Measurements from ENCODE around the gene PHAF1. TPM values are rescaled to one million over a fixed set of nuclear protein-coding genes. Genes with fewer than 3 reads are reported as not detected.

PHAF1 gene
- total and polyA plus RNA-seq, 9 of the 15 experiments (the other 6 are each of a cell fraction or from before 2014, with no cell fraction given): 5.1 to 25.4 (median 13.8) TPM

DNA sequence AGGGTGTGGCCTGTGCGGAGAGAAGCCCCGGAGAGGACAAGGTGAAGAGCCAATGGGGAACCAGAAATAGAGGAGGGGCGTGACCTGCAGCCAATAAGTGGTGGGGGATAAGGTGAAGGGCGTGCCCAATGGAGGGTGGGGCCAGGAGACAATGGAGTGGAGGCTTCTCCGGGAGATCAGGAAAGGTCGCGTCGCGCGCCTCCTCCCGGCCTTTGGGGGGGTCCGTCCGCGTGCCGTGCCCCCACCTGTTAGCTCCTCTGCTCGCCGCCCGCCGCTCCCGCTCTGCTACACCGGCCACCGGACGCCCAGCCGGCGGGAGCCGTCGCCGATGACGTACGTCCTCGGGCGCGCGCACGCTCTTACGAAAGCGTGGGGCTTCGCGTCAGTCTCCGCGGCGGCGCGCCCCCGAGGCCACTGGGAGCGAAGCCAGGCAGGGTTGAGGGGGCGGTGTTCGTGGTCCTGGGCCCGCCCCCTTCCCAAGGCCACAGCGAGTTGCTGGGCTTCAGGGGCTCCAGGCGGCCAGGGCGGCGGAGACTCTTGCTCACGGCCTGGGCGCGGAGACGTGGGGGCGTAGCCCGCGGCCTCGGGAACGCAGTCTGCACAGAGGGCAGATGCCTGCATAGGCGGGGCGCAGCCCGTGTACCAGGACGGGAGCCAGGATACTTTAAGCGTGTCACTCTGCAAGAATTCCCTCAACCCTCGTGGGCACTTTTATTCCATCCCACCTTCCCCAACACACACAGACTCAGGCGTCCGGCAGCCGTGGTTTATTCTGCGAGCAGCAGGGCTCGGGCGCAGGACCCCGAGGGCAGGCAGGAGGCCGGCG is 74.1 kb downstream of the PHAF1 start, which contains the start of gene MATCAP1 (continued):
- TF ChIP-seq, protein P1, sequence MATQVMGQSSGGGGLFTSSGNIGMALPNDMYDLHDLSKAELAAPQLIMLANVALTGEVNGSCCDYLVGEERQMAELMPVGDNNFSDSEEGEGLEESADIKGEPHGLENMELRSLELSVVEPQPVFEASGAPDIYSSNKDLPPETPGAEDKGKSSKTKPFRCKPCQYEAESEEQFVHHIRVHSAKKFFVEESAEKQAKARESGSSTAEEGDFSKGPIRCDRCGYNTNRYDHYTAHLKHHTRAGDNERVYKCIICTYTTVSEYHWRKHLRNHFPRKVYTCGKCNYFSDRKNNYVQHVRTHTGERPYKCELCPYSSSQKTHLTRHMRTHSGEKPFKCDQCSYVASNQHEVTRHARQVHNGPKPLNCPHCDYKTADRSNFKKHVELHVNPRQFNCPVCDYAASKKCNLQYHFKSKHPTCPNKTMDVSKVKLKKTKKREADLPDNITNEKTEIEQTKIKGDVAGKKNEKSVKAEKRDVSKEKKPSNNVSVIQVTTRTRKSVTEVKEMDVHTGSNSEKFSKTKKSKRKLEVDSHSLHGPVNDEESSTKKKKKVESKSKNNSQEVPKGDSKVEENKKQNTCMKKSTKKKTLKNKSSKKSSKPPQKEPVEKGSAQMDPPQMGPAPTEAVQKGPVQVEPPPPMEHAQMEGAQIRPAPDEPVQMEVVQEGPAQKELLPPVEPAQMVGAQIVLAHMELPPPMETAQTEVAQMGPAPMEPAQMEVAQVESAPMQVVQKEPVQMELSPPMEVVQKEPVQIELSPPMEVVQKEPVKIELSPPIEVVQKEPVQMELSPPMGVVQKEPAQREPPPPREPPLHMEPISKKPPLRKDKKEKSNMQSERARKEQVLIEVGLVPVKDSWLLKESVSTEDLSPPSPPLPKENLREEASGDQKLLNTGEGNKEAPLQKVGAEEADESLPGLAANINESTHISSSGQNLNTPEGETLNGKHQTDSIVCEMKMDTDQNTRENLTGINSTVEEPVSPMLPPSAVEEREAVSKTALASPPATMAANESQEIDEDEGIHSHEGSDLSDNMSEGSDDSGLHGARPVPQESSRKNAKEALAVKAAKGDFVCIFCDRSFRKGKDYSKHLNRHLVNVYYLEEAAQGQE (IDR thresholded peaks at IDR 0.05; ENCODE audit: borderline replicate concordance): peak; percentile 57
- TF ChIP-seq, protein P1 (CRISPR knock-in tag; IDR thresholded peaks at IDR 0.05; ENCODE audit: low read depth): no peak
- TF ChIP-seq, protein P2, sequence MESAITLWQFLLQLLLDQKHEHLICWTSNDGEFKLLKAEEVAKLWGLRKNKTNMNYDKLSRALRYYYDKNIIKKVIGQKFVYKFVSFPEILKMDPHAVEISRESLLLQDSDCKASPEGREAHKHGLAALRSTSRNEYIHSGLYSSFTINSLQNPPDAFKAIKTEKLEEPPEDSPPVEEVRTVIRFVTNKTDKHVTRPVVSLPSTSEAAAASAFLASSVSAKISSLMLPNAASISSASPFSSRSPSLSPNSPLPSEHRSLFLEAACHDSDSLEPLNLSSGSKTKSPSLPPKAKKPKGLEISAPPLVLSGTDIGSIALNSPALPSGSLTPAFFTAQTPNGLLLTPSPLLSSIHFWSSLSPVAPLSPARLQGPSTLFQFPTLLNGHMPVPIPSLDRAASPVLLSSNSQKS (CRISPR knock-in tag; IDR thresholded peaks at IDR 0.05): no peak
- TF ChIP-seq NRF1 (conservative IDR thresholded peaks at IDR 0.05 in 1 of 2, IDR thresholded peaks at IDR 0.05 in 1 of 2) (peak; percentile 83 to 86), HES1 (IDR thresholded peaks at IDR 0.05; ENCODE audit: low read depth) (no peak), ZSCAN29 (IDR thresholded peaks at IDR 0.05) (no peak), CLOCK (CRISPR knock-in tag; IDR thresholded peaks at IDR 0.05; ENCODE audit: borderline replicate concordance) (no peak), ZSCAN32 (CRISPR knock-in tag; IDR thresholded peaks at IDR 0.05) (no peak), NFIX (CRISPR knock-in tag; IDR thresholded peaks at IDR 0.05; ENCODE audit: low read depth) (no peak), THRAP3 (IDR thresholded peaks at IDR 0.05; ENCODE audit: borderline replicate concordance) (no peak), ZNF766 (CRISPR knock-in tag; conservative IDR thresholded peaks at IDR 0.05) (no peak), POU5F1 (IDR thresholded peaks at IDR 0.05; ENCODE audit: borderline replicate concordance, low read depth, low read length, partially characterized antibody) (no peak), CREB1 (IDR thresholded peaks at IDR 0.05) (peak; percentile 95), CREB1 (CRISPR knock-in tag; IDR thresholded peaks at IDR 0.05) (peak; percentile 95)

Data from K562 (cell line).